Subcutaneous adipose tissue (tissue), 4 donors: ENCODE data around the gene ARHGEF38. TPM values are rescaled to one million over a fixed set of nuclear protein-coding genes. Genes with fewer than 3 reads are reported as not detected.

Experiments used
- CTCF ChIP-seq: fragments of 450-650 bp; IDR thresholded peaks from one replicate; pipeline ENCODE4 v1.5.1; 2016; ENCODE audit warnings: low read depth, mild to moderate bottlenecking, control low read depth, antibody characterized with exemption, moderate library complexity
- total RNA-seq, 4 donors: library from RNA; depleted of rRNA; stranded (reverse); fragments of >200 nt; gene quantifications; one replicate each; pipeline ENCODE4 v1.1.0, GENCODE V29; 2016

Gene ARHGEF38
- total RNA-seq, 4 donors from 2014 or later, result not detected

DNA sequence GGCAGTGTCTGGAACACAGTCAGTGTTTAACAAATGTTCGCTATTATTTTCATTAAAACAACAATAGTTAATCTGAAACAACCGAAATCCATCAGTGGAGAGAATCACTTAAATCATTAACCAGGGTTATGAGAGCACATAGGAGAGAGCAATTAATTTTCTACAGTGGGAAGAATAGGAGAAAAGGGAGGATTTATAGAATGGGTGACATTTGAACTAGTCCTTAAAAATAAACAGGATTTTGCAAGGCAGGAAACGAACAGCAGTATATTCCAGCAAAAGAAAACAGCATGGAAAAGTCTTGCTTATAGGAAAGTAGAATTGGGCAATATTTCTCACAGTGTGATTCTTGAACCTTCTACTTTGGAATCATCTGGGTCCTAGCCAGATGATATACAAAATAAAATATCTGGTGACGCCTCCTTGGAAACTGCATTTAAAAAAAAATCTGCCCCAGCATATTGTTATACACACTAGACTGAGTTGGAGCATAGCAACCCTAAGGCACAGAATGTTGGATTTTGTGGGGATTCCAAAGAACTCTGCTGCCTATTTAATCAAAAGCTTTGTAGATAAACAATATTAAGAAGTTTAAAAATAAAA lies 100.0 kb downstream of the ARHGEF38 start:
- no peak for TF ChIP-seq CTCF

DNA sequence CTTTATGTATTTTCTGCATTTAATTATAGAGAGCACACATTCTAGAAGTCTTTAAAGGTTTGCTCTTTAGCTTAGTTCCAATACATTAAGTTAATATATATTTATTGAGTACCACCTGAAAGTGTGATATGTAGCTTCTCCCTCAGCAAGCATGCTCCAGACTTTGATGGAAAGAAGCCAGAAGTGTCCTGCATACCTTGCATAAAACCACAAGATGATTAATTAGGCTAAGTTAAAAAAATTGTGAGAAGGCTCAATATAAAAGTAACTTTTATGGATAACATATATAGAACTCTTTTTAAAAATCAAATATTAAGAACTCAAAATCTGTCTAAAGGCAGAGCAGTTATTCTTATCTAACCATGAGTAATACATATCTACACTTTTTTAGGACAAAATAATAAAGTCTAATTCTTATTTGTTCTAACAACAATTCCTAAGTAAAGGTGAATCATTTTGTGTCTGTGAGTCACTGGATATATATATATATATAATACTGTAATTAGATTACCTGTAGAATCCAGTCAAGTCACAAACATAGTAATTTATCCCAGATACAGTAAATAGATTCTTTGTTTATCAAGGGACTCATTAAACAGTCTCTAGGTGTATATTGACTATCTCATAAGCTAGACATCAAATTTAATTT lies 104.8 kb downstream of the ARHGEF38 start:
- TF ChIP-seq CTCF, result no peak

- no peak for TF ChIP-seq CTCF
Observed at GRCh38 chr4:105659190-105659589, 106.8 kb downstream of the ARHGEF38 start.

DNA sequence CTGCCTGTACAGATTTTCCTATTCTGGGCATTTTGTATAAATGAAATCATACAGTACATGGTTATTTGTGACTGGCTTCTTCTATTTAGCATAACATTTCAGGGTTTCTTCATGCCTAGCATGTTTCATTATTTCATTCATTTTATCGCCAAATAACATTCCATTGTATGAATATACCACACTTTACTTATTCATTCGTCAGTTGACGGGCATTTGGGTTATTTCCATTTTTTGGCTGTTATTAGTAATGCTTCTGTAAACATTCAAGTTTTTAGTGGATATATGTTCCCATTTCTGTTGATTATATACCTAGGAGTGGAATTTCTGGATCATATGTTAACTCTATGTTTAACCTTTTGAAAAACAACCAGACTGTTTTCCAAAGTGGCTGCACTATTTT lies 108.6 kb downstream of the ARHGEF38 start:
- TF ChIP-seq CTCF, result no peak

DNA sequence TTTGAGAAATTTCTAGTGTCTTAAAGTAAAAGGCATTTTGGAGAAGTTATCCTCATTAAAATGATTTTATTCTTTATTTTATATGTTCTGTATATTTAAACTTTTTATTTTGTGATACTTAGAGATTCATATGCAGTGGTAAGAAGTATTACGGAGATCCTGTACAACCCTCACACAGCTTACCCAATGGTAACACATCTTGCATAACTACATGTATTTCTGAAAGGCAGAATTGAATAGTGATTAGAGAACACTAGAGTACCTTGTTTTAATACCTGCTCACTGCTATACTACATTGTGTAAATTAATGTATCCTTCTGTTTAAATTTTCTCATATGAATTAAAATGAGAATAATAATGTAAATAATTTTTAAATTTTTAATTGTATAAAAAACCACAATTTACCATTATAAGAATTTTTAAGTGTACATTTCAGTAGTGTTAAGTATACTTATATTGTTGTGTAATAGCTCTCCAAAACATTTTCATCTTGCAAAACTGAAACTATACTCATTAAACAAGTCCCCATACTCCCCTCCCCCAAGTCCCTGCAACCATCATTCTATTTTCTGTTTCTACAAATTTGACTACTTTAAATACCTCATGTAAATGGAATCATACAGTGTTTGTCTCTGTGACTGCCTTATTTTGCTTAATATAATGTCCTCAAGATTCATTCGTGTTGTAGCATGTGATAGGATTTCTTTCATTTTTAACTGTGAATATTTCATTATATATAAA lies 110.7 kb downstream of the ARHGEF38 start:
- TF ChIP-seq CTCF, result no peak

GRCh38 chr4:105666693-105667092 lies 114.3 kb downstream of the ARHGEF38 start:
- TF ChIP-seq CTCF, result no peak

GRCh38 chr4:105670684-105671083 lies 118.3 kb downstream of the ARHGEF38 start:
- TF ChIP-seq CTCF, result no peak
